Prostate gland (tissue), 2 donors: ENCODE results near the gene TSHZ2. TPM values are rescaled to one million over a fixed set of nuclear protein-coding genes. Genes with fewer than 3 reads are reported as not detected.

Experiments
- DNase-seq: peaks from one replicate; pipeline ENCODE4 v3.0.0-alpha.2; 2019; ENCODE audit warnings: low spot score
- H3K27ac ChIP-seq, 2 donors: fragments of 200-600 bp; sonication (generic); 2 replicates each; pipeline ENCODE4 v1.5.1; 2017 to 2019
- H3K27me3 ChIP-seq: fragments of 200-600 bp; sonication (generic); replicated peaks from 2 replicates; pipeline ENCODE4 v1.5.1; 2019; ENCODE audit not compliant: insufficient read depth
- H3K36me3 ChIP-seq, 2 donors: fragments of 200-600 bp; sonication (generic); 1 replicate in 1 of 2; 2 replicates in 1 of 2; pipeline versions ENCODE4 v1.5.1 to v1.8.1; 2017 to 2019
- H3K4me1 ChIP-seq: fragments of 200-600 bp; sonication (generic); replicated peaks from 2 replicates; pipeline ENCODE4 v1.5.1; 2019
- H3K4me3 ChIP-seq, 2 donors: fragments of 200-600 bp; sonication (generic); 2 replicates each; pipeline ENCODE4 v1.5.1; 2017 to 2019
- H3K9me3 ChIP-seq: fragments of 200-600 bp; sonication (generic); 2 replicates; pipeline ENCODE4 v1.5.1; 2017
- POLR2A ChIP-seq: fragments of 450-650 bp; IDR thresholded peaks from one replicate; pipeline ENCODE4 v1.6.1; 2016; ENCODE audit warnings: antibody characterized with exemption, mild to moderate bottlenecking
- POLR2AphosphoS5 ChIP-seq: sonication (generic); formaldehyde crosslinking; IDR thresholded peaks from one replicate; pipeline ENCODE4 v1.6.1; 2017; ENCODE audit warnings: antibody characterized with exemption
- WGBS: methylation state at CpG from one replicate; pipeline ENCODE4 v1.1.5; 2018; 5-methylcytosine and 5-hydroxymethylcytosine counted together
- intact Hi-C: fragments of 100-400 bp; cut with DNase I; formaldehyde crosslinking; loops from one replicate; pipeline ENCODE4 v1.14.2; 2022
- total RNA-seq, 2 donors: library from RNA; depleted of rRNA; stranded (reverse); fragments of >200 nt; gene quantifications; one replicate each; pipeline ENCODE4 v1.1.0, GENCODE V29; 2016
- TF ChIP-seq, protein P1 (sequence below), 4 experiments: fragments of 200-600 bp in 2 of 4; fragments of 450-650 bp in 2 of 4; sonication (generic) in 2 of 4; IDR thresholded peaks; 1 replicate in 3 of 4; 2 replicates in 1 of 4; pipeline ENCODE4 v1.5.1; 2016 to 2019; ENCODE audit warnings: antibody characterized with exemption in 4 of 4, mild to moderate bottlenecking in 2 of 4, moderate library complexity in 2 of 4

TSHZ2 gene
- total RNA-seq, 2 donors from 2014 or later = 9.8 to 35.1 TPM

DNA sequence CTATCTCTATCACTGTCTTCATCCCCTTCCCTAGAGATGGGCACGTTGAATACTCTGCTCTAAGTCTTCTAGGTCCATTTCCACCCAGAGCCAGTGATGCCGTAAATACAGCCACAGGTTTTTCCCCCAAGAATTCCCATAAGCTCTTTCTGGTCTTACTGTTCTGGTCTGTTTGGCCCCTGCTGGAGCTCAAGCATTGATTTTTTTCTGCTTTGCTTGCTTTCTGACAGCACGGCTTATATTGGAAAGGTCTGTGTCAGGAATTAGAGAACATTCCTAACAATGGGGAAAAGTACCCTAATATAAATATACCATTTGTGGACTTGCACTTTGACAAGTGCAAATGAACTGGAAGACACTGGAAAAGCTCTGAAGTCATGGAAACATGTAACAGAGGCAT lies 302.6 kb downstream of the TSHZ2 start:
- H3K4me3 ChIP-seq = no peak overlapping the region
- H3K9me3 ChIP-seq = no peaks in the 10 kb centered on the region
- H3K36me3 ChIP-seq = no peaks in the 10 kb centered on the region
- intact Hi-C loops = no loop called here
- WGBS = 79% methylated on average over 3 of the region's 3 CpGs
- TF ChIP-seq POLR2A (no peak), POLR2AphosphoS5 (no peak)
- TF ChIP-seq, protein P1, sequence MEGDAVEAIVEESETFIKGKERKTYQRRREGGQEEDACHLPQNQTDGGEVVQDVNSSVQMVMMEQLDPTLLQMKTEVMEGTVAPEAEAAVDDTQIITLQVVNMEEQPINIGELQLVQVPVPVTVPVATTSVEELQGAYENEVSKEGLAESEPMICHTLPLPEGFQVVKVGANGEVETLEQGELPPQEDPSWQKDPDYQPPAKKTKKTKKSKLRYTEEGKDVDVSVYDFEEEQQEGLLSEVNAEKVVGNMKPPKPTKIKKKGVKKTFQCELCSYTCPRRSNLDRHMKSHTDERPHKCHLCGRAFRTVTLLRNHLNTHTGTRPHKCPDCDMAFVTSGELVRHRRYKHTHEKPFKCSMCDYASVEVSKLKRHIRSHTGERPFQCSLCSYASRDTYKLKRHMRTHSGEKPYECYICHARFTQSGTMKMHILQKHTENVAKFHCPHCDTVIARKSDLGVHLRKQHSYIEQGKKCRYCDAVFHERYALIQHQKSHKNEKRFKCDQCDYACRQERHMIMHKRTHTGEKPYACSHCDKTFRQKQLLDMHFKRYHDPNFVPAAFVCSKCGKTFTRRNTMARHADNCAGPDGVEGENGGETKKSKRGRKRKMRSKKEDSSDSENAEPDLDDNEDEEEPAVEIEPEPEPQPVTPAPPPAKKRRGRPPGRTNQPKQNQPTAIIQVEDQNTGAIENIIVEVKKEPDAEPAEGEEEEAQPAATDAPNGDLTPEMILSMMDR (IDR thresholded peaks at IDR 0.05) = no peak
- no peaks in the 10 kb centered on the region for H3K4me1 ChIP-seq
- H3K27ac ChIP-seq = no peak overlapping the region
- no peak for DNase-seq
- no peaks in the 10 kb centered on the region for H3K27me3 ChIP-seq

DNA sequence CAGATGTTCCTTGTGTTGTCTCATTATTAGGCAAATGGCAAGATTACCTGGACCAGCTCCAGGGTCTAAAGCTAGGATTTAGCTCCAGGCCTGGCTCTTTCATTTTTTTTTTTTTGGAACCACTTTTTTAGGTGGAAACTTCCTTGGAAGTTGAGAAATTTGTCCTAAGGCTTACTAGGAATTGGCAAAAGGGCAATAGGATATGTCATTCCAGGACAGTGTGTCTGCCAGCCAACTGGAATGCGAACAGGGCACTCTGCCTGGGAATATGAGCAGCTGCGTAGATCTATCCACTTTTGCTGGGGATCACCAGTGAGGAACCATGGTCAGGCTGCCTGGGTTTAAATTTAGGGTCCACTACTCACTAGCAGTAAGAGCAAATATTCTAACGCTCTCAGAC lies 304.0 kb downstream of the TSHZ2 start:
- H3K9me3 ChIP-seq = no peaks in the 10 kb centered on the region
- no peak overlapping the region for H3K4me3 ChIP-seq
- TF ChIP-seq POLR2AphosphoS5 (no peak), POLR2A (no peak)
- TF ChIP-seq, protein P1 (IDR thresholded peaks at IDR 0.05) = no peak
- intact Hi-C loops = no loop called here
- H3K36me3 ChIP-seq = no peaks in the 10 kb centered on the region
- no peak overlapping the region for H3K27ac ChIP-seq
- WGBS = 57% methylated on average over 3 of the region's 3 CpGs
- H3K27me3 ChIP-seq = no peaks in the 10 kb centered on the region
- no peaks in the 10 kb centered on the region for H3K4me1 ChIP-seq
- no peak for DNase-seq

DNA sequence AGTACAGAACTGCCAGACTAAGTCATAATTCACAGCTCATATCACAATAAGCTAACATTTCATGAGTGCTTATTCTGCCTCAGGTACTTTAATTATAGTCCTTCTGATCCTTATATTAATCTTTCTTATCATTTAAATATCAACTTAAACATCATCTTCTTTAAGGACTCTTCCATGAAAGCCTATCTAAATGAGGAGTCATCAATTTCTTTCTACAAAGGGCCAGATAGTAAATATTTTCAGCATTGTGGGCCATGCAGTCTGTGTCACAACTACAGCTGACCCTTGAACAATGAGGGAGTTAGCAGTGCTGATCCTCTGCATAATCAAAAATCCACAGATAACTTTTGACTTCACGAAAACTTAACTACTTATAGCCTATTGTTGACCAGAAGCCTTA lies 306.4 kb downstream of the TSHZ2 start:
- intact Hi-C loops = no loop called here
- TF ChIP-seq POLR2AphosphoS5 = no peak
- TF ChIP-seq, protein P1 (IDR thresholded peaks at IDR 0.05) = no peak
- no peak for TF ChIP-seq POLR2A
- Histone ChIP-seq H3K4me3 (no peak overlapping the region), H3K36me3 (no peaks in the 10 kb centered on the region), H3K4me1 (no peaks in the 10 kb centered on the region), H3K9me3 (no peaks in the 10 kb centered on the region), H3K27ac (no peak overlapping the region), H3K27me3 (no peaks in the 10 kb centered on the region)
- 100% methylated on average over 1 of the region's 1 CpG for WGBS
- DNase-seq = no peak

DNA sequence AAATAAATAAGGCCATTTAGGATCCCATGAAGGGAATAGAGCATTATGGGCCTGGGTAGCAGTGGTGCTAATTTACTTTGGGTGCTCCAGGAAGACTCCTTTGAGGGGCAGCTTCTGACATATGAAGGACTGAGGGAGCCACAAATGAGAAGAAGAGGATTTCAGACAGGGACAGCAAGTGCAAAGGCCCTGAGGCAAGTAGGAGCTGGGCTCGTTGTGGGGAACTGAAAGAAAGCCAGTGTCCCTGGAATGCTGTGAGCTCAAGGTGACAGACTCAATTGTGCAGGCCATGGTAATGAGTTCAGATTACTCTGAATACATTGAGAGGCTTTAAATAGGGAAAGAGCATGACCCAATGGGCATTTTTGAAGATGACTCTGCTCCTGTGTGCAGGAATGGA lies 307.6 kb downstream of the TSHZ2 start:
- H3K27me3 ChIP-seq = no peaks in the 10 kb centered on the region
- no peaks in the 10 kb centered on the region for H3K36me3 ChIP-seq
- intact Hi-C loops = no loop called here
- no peak for DNase-seq
- no peak for TF ChIP-seq POLR2AphosphoS5
- TF ChIP-seq, protein P1 (IDR thresholded peaks at IDR 0.05) = no peak
- TF ChIP-seq POLR2A = no peak
- 66% methylated on average over 1 of the region's 1 CpG for WGBS
- no peaks in the 10 kb centered on the region for H3K9me3 ChIP-seq
- no peak overlapping the region for H3K4me3 ChIP-seq
- H3K4me1 ChIP-seq = no peaks in the 10 kb centered on the region
- no peak overlapping the region for H3K27ac ChIP-seq

DNA sequence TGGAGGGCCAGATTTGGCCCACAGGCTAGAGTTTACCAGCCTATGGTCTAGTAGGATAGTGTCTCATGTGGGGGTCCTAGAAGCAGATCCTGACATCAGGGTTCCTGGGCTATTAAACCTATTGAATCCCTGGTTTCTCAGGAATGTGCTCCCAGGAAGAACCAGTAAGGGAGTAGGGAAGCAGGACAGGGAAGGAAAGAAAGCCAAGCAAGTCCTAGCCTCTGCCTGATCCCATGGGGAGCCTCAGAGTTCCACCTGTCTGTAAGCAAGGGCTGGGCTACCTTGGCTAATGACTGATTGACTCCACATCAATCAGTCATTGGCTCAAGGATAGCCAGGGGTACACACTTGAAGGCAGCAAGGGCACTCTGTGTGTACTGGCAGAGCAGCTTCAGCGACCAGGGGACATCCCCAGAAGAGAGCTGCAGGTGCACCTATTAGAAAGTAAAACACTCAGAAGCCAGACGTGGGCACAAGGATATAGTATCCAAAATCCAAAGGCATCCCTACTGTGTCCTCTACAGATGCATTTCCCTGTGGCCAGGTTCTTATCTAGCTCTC lies 309.5 kb downstream of the TSHZ2 start:
- WGBS = 81% methylated on average over 2 of the region's 2 CpGs
- H3K9me3 ChIP-seq = no peaks in the 10 kb centered on the region
- TF ChIP-seq POLR2A (no peak), POLR2AphosphoS5 (no peak)
- TF ChIP-seq, protein P1 (IDR thresholded peaks at IDR 0.05) = no peak
- no peaks in the 10 kb centered on the region for H3K27me3 ChIP-seq
- no peaks in the 10 kb centered on the region for H3K4me1 ChIP-seq
- H3K4me3 ChIP-seq = no peak overlapping the region
- intact Hi-C loops = no loop called here
- DNase-seq = no peak
- no peaks in the 10 kb centered on the region for H3K36me3 ChIP-seq
- no peak overlapping the region for H3K27ac ChIP-seq
